ENCODE measurements around the gene SETX.

The SETX gene

DNA sequence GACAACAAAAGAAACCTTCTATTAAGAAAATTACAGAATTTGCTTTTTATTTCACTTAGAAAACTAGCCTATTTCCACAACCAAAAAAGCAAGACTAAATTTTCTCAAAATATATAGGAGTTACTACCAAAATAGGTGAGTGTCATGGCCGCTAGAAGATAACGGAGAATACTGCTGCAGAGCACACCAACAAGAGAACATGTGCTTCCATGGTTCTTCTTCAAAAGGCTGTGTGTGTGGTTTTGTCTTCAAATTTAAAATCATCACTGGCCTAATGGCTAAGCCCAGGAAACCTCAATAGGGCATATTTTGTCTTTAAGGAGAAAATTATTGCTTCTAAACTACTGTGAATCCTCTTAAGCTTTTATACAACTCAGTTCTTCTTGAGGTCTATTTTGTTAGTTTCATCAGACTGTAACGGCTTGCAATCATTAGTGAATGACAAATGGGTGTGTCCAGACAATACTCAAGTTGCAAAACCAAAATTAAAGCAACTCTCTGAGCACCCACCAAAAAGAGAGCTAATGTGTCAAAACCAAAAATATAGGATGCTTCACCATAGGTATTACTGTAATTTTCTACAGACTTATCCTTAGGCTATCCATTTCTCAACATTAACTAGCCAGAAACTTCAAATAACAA lies 3.3 kb downstream of the SETX start:
- no peak for DNase-seq

GRCh38 chr9:132350861-132351315 lies 3.9 kb downstream of the SETX start:
- no peak for DNase-seq

DNA sequence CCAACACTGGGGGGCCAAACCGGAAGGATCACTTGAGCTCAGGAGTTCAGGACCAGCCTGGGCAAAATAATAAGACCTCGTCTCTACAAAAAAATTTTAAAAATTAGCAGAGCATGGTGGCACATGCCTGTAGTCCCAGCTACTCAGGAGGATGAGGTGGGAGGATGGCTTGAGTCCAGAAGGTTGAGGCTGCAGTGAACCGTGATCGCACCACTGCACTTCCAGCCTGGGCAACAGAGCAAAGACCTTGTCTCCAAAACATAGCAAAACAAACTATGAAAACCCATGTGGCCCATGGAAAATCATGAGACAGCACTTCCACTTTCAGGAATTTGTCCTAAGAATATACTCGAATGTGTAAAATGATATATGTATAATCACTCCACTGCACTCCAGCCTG lies 6.1 kb downstream of the SETX start:
- no peak for DNase-seq

DNA sequence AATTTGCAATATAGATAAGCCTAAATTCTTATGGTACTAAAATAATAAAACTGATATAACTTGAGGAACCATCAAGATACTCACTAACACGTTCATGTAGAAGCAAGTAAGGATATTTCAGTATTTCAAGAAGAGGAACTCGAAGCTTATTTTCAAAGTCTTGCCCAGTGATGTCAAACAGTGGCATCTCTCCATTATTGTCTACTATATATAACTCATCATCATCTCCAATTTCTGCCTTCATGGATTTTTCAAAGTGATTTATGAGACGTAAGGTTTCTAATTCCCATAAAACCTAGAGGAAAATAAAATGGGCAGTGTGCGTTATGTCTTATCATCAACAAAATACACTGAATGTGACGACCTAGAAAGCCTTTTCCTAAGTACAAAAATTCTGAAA lies 8.6 kb downstream of the SETX start:
- no peak for DNase-seq

- no peak for DNase-seq
These were observed 13.5 kb downstream of the SETX start for GRCh38 chr9:132341177-132341840.

- no peak for DNase-seq
These were observed 20.4 kb downstream of the SETX start for GRCh38 chr9:132334364-132334763.

DNA sequence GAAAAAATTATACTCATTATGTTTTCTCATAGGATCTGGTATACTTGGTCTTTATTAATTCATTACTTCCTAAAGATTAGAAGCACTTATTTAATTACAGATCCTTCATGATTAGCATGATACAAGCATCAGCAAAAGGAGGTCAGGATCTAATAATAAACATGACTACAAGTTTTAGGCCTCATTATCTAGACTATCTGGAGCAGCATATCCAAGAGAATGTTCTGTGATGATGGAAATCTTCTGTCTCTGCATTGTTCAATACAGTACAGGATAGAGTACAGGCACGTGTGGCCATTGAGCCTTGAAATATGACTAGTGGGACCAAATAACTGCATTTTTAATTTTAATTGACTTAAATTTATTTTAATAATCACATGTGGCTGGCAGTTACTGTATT lies 21.2 kb downstream of the SETX start:
- no peak for DNase-seq

GRCh38 chr9:132328580-132328979 lies 26.2 kb downstream of the SETX start:
- DNase-seq: no peak

DNA sequence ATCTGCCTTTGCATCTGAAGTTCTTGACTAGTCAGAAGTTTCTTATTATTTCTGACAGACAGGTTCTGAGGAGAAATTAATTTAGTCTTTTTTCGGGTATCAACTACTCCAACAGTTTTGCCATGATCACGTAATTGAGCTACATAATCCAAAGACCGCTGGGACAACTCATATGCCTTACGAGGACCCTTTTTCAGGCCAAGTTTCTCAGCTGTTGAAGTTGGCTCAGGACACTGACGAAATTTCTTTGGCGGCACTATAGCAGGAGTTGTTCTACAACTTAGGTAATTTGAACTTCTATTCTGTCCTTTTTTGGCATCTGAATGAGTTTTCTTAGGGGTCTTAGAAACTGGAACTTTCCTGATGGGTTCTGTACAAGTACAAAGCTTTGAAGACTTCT lies 27.2 kb downstream of the SETX start:
- no peak for DNase-seq

DNA sequence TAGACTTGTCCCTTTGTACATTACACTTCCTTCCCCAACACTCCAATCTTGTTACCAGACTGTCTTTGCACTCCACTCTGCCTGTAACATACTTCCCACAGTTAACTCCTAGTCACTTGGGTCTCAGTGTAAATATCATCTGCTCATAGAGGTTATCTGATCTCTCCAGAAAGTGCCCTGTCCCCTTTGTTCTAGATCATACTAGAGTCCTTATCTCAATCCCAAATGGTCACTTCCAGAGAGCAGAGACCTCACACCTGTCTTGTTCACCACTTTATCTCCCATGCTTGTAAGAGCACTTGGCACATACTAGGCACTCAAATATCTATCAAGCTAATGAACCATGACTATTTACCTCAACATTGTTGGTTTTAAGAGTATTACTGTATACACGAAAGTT lies 30.4 kb downstream of the SETX start:
- no peak for DNase-seq

DNA sequence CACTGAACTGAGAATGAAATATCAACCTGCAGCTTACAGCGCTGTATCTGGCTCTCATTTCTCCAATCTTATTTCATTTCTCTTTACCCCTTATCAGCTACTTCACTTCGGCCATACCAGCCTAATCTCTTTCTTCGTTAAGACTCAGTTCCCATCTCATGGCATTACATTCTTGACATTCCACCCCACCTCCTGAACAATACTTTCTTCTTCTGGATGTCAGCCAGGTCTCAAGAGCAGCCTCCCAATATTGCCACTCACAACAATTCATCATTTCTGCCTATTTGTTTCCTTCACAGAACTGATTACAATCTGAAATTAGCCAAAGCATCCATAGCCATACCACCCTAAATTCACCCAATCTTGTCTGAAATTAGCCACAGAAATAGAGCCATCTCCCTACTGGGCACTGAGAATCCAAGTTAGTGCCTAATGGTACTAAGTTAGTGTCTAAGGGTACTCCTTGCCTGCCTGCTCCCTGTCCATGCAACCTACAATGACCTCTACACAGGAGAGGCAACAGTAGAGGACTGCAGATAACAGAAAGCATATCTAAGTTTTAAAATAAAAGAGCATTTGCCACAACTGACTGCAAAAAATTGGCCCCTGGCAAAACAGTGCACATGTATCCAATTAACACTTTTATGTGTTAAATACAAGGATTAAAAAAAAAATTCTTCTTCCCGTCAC lies 35.2 kb downstream of the SETX start:
- DNase-seq: no peak

- DNase-seq: no peak
These were observed 41.9 kb downstream of the SETX start for GRCh38 chr9:132312873-132313272.

DNA sequence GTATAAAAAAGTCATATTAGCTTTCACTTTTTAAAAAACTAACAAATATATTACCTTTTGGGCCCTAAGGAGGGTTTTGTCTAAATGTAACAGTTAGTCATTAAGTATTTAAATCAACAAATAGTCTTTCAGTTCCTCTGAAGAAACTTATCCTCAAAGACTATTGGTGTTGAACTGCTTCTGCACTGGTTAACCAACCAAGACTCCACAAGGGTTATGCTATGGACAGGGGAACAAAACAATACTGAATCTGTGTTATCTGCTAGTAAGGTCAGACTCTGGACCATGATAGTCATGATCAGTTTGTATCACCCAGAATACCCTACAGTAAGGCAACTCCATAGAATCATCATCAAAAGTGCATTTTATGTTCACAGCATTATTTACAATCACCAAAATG lies 42.4 kb downstream of the SETX start:
- DNase-seq: no peak

- DNase-seq: no peak
These were observed 42.8 kb downstream of the SETX start for GRCh38 chr9:132311978-132312377.

DNA sequence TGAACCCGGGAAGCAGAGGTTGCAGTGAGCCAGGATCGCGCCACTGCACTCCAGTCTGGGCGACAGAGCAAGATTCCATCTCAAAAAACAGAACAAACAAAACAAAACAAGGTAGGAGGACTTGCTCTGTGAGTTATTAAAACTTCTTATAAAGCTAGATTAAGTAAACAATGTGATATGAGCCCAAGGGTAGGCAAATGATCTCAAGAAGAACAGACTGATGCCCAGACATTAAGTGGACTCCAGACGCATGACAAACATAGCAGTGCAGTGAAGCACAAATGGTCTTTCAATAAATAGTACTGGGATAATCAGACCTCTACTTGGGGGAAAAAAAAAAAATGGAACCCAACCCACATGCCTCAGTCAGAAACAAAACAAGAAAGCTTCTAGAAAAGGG lies 45.7 kb downstream of the SETX start:
- DNase-seq: no peak

DNA sequence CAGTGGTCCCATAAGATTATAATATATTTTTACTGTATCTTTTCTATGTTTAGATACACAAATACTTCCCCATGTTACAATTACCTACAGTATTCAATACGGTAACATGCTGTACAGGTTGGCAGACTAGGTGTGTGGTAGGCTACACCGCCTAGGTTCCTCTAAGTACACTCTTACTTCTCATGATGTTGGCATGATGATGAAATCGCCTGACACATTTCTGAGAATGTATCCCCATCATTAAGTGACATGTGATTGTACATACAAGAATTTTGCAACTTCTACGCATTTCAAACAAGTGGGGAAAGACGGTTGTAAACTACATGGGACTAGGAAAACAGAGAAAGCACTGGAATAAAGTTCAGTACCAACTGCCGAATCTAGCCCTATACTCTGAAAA lies 53.3 kb downstream of the SETX start:
- no peak for DNase-seq

DNA sequence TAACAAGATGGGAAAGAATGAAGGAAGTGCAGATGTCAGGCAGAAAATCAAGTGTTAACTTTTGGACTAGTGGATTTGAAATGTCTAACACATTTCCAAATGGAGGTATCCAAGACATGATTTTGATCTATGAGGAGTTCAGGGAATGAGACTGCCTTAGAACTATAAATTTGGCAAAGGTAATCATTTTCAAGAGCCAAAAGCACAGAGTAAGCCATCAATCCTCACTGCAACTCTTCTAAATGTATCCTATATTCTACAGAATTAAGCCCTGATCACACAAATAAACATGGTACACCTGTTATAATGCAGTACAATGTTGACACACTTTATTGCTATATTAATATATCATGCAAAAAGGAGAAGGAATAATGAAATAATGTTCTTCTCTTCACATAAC lies 55.6 kb downstream of the SETX start:
- no peak for DNase-seq

DNA sequence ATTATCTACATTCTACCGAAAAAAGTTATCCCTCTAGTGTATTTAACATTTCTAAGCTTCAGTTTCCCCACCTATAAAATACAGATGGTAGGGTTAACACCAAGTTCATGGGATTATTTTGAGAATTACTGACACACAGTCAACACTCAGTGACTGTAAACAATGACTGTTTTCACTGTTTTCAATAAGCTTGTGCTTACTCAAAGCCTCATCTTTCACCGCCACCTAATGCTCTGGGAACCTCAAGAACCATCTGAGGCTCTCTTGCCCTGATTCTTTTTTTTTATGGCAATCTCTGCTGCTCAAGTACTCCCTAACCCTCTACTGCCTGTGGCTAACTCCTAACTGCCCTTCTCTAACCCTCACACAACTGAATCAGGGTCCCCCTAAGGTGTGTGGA lies 59.6 kb downstream of the SETX start:
- DNase-seq: no peak

DNA sequence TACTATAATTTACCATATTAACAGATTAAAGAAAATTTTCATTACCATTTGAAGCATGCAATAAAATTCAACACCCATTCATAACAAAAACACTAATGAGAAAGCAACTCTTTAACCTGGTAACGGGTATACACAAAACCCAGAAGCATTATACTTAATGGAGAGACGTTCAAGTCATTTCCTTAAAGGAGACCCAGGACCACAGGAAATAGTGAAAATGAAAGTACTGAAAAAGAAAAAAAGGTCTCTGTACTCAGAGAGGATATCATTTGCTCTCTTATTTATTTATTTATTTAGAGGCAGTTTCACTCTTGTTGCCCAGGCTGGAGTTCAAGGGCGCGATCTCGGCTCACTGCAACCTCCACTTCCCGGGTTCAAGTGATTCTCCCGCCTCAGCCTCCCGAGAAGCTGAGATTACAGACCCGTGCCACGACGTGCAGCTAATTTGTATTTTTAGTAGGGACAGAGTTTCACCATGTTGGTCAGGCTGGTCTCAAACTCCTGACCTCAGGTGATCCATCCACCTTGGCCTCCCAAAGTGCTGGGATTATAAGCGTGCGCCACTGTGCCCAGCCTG lies 61.6 kb downstream of the SETX start:
- DNase-seq: no peak

- no peak for DNase-seq
These were observed 65.8 kb downstream of the SETX start for GRCh38 chr9:132288966-132289365.

- no peak for DNase-seq
These were observed 66.4 kb downstream of the SETX start for GRCh38 chr9:132288361-132288760.

DNA sequence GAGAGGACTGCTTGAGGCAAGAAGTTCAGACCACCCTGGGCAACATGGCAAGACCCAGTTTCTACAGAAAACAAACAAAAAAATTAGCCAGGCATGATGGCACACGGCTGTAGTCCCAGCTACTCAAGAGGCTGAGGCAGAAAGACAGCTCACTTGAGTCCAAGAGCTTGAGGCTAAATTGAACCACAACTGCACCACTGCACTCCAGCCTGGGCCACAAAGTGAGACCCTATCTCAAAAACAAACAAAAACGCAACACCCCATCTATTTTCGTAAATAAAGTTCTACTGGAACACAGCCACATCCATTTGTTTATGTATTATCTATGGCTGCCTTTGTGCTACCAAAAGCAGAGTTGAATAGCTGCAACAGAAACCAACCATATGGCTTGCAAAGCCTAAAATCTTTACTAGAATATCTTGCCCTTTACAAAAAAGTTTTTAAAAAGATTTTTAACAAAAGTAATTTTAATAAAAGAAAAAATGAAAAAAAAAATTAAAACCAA lies 67.5 kb downstream of the SETX start:
- DNase-seq: no peak

DNA sequence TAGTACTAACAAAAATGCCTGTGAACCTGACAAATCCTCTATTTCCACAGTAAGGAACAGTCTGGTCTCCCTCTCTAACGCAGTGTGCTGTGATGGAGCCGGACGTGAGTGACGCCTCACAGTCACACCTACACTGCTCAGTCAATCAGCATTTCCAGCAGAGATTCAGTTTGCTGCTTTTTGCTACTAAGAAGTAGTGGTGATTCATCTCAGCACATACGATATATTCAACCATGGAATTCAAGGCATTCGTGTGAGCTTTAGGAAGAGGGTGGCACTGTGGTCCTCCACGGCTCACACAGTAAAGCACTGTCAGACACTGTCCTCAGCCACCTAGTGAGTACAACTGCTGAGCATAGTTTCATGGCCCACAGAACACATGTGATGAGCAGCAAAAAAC lies 70.9 kb downstream of the SETX start:
- no peak for DNase-seq

DNA sequence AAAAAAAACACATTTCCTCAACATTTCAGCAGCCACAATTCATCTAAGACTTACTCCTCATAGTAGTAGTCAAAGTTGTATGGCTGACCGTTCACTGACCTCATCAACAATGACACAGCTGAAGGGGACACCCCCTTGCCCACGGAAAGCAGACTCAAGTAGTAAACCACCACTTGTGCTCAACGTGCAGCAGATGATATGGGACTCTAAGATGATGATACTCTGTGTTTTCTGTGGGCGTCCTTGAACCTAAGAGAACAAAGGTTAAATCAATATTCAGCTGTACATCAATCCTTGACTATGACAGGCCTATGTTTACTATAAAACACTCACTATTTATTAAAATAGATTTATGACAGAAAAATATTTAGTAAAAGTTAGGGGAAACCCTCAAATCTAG lies 71.6 kb downstream of the SETX start:
- no peak for DNase-seq
